SIG-M5 (cell line): ENCODE results near the gene RNLS.

ENCODE experiments used
- DNase-seq: peaks from one replicate; lab custom pipeline; 2025; lab: John Stamatoyannopoulos, UW

The RNLS gene

GRCh38 chr10:88477343-88478085, 105.6 kb downstream of the RNLS start:
- no peak for DNase-seq

GRCh38 chr10:88474884-88475844, 108.0 kb downstream of the RNLS start:
- no peak for DNase-seq

- no peak for DNase-seq
Observed at GRCh38 chr10:88473989-88474883, 108.9 kb downstream of the RNLS start.

GRCh38 chr10:88472540-88472939, 110.6 kb downstream of the RNLS start:
- no peak for DNase-seq

GRCh38 chr10:88471899-88472298, 111.2 kb downstream of the RNLS start:
- no peak for DNase-seq

GRCh38 chr10:88467835-88468485, 115.2 kb downstream of the RNLS start:
- no peak for DNase-seq

- no peak for DNase-seq
Observed at GRCh38 chr10:88466786-88467185, 116.3 kb downstream of the RNLS start.

GRCh38 chr10:88465765-88466164, 117.4 kb downstream of the RNLS start:
- no peak for DNase-seq

GRCh38 chr10:88463811-88464210, 119.3 kb downstream of the RNLS start:
- DNase-seq: no peak

- no peak for DNase-seq
Observed at GRCh38 chr10:88461426-88461825, 121.7 kb downstream of the RNLS start.

- DNase-seq: no peak
Observed at GRCh38 chr10:88459530-88459929, 123.6 kb downstream of the RNLS start.

GRCh38 chr10:88458209-88458608, 124.9 kb downstream of the RNLS start:
- no peak for DNase-seq

- no peak for DNase-seq
Observed at GRCh38 chr10:88457660-88458059, 125.5 kb downstream of the RNLS start.

- no peak for DNase-seq
Observed at GRCh38 chr10:88456730-88457129, 126.4 kb downstream of the RNLS start.

- no peak for DNase-seq
Observed at GRCh38 chr10:88455831-88456230, 127.3 kb downstream of the RNLS start.

GRCh38 chr10:88450201-88450600, 132.9 kb downstream of the RNLS start:
- DNase-seq: no peak

- no peak for DNase-seq
Observed at GRCh38 chr10:88442716-88443115, 140.4 kb downstream of the RNLS start.

GRCh38 chr10:88440541-88440940, 142.6 kb downstream of the RNLS start:
- no peak for DNase-seq

- DNase-seq: no peak
Observed at GRCh38 chr10:88439932-88440331, 143.2 kb downstream of the RNLS start.

- DNase-seq: no peak
Observed at GRCh38 chr10:88437411-88437810, 145.7 kb downstream of the RNLS start.

GRCh38 chr10:88433565-88434186, 149.4 kb downstream of the RNLS start:
- DNase-seq: no peak
